Fibroblast of gingiva (primary cell): ENCODE data around the gene CD69.
"Not testable (repeated sequence)": the region's sequence is repeated elsewhere in the genome, so short reads cannot be mapped to it uniquely, and the experiment has no call there.

ENCODE experiments used
- DNase-seq: peaks from one replicate; pipeline ENCODE4 v3.0.0-alpha.2; 2011; ENCODE audit warnings: low read depth

Gene CD69

GRCh38 chr12:9750276-9751203 lies 10.2 kb downstream of the CD69 start:
- peak; percentile 50 for DNase-seq

GRCh38 chr12:9749640-9750039 lies 11.1 kb downstream of the CD69 start:
- DNase-seq = no peak

DNA sequence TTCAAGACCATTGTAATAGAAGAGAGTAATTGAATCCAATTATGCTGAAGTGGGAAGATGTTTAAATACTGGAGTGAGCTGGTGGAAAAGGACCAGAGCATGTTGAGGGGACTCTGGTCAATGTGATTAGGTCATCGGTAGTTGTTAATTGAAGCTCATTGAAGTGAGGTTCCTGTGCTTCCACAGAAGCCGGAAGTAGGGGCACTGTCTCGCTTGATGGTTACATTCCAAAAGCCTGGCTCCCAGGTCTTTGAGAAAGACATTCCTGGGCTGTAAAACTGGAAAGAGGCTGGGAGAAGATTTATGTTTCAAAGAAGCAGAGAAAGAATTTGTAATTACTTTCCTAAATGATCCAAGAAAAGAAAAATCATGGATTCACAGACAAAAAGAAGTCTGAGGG lies 15.5 kb downstream of the CD69 start:
- no peak for DNase-seq

DNA sequence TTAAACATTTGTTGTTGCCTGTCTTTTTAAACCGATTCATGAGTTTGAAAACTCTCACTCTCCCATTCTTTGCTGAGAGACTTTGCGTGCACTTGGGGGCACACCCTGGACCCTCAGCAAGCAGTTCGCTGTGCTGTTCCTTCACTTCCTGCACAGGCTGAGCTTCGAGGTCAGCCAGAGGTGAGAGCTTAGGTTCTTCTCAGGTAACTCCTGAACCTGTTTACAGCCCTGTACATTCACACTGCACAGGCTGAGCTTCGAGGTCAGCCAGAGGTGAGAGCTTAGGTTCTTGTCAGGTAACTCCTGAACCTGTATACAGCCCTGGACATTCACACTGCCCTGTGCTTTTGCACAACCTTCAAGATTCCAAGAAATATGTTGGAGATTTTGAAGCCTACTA lies 18.0 kb downstream of the CD69 start:
- DNase-seq = no peak

DNA sequence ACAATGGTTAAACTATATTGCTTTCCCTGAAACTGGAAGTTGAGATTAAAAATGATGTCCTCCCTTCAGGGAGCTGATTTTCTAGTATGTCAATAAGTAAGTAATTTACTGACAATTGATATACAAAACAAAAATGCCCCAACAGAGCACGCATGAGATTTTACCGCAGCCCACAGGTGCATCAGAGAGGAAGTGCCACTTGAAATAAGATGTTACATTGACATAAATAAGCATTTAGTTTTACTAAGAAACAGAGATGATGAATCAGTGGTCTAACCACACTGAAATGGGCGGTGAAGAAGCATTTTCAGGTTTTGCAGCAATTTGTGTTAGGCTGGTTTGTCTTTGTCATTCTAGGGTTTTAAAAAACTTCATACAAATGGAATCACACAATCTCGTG lies 19.0 kb downstream of the CD69 start:
- no peak for DNase-seq

- DNase-seq = no peak
These were observed 20.5 kb downstream of the CD69 start for GRCh38 chr12:9740106-9740750.

DNA sequence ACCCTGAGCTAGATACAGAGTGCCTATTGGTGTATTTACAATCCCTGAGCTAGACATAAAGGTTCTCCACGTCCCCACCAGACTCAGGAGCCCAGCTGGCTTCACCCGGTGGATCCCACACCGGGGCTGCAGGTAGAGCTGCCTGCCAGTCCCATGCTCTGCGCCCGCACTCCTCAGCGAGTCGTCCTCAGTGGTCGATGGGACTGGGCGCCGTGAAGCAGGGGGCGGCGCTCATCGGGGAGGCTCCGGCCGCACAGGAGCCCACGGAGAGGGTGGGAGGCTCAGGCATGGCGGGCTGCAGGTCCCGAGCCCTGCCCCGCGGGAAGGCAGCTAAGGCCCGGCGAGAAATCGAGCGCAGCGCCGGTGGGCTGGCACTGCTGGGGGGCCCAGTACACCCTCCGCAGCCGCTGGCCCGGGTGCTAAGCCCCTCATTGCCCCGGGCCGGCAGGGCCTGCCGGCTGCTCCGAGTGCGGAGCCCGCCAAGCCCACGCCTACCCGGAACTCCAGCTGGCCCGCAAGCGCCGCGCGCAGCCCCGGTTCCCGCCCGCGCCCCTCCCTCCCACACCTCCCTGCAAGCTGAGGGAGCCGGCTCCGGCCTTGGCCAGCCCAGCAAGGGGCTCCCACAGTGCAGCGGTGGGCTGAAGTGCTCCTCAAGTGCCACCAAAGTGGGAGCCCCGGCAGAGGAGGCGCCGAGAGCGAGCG lies 21.1 kb downstream of the CD69 start:
- not testable (repeated sequence) for DNase-seq

DNA sequence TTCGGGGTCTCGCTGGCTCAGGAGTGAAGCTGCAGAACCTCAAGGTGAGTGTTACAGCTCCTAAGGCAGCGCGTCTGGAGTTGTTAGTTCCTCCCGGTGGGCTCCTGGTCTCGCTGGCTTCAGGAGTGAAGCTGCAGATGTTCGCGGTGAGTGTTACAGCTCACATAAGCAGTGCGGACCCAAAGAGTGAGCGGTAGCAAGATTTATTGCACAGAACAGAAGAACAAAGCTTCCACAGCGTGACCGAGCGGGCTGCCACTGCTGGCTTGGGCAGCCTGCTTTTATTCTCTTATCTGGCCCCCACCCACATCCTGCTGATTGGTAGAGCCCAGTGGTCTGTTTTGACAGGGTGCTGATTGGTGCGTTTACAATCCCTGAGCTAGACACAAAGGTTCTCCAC lies 21.8 kb downstream of the CD69 start:
- DNase-seq = not testable (repeated sequence)

DNA sequence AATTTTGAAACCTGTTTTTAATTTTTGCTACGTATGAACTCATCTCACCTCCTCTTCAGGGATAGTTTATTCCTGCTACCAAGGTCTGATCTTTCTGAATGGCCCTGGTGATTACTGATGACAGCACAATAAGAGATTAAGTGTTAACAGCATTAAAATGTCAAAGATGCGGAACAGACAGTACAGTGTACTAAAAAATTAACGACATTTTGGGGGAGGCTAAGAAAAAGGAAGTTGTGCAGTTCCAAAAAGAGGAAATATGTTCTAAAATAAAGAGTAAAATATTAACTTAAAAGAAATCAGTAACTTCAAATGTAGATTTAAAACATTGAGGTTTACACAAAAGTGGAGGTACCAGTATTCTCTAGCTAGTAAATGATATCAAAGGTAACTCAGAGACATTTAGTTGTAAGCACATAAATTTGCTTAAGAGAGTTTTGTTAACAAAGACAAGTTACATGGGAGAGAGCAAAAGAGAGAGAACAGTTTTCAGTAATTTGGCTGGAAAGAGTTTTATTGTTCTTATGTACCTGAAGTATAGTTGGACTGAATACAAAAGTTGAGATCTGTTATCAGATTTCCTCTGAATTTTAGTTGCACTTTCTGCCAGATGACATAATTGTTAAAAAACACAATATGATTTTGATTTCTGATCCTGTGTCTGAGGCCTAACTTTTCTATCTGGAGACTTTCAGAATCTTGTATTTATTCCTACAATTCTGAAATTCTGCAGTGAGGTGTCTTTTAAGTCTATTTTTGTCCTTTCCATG lies 23.6 kb downstream of the CD69 start:
- no peak for DNase-seq

DNA sequence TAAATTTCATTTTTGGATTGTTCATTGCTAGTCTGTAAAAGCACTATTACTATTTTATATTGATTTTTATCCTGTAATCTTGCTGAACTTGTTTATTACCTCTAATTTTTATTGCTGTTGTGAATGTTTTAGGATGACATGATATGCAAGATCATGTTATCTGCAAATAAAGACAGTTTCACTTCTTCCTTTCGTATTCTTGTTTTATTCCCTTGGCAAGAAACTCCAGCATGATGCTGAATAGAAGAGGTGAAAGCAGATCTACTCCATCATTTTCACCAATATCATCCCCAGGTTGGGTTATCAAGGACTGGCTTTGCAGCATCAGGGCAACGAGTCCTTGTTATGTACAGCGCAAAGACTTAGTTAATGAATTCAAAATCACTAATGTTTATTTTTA lies 25.1 kb downstream of the CD69 start:
- no peak for DNase-seq

GRCh38 chr12:9732921-9733461 lies 27.7 kb downstream of the CD69 start, which contains the start of gene CLECL1:
Gene CLECL1, minus strand, starts transcription at chr12:9733097.
- no peak for DNase-seq

DNA sequence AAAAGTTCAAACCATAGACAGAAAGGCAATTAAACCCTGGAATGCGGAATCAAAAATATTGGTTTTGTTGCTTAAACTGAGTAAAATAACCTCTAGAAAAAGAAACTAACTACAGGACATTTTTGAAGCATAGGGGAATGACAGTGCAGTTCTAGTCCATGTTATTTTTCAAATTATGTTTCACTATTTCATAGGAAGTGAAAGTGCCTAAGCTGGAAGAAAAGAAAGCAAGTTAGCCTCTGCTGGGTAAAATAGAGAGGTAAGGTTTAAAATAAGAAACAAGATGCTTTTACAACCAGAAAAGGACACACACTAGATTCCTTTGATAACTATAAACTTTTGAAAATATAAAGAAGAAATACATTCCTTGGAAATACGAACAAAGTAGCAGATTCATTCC lies 28.9 kb downstream of the CD69 start:
- DNase-seq = no peak

- DNase-seq = no peak
These were observed 29.3 kb downstream of the CD69 start for GRCh38 chr12:9731393-9731792.

GRCh38 chr12:9730591-9730990 lies 30.1 kb downstream of the CD69 start:
- DNase-seq = no peak

GRCh38 chr12:9730011-9730410 lies 30.7 kb downstream of the CD69 start:
- no peak for DNase-seq

GRCh38 chr12:9729082-9729481 lies 31.6 kb downstream of the CD69 start:
- DNase-seq = no peak

GRCh38 chr12:9727813-9728212 lies 32.9 kb downstream of the CD69 start:
- DNase-seq = no peak

DNA sequence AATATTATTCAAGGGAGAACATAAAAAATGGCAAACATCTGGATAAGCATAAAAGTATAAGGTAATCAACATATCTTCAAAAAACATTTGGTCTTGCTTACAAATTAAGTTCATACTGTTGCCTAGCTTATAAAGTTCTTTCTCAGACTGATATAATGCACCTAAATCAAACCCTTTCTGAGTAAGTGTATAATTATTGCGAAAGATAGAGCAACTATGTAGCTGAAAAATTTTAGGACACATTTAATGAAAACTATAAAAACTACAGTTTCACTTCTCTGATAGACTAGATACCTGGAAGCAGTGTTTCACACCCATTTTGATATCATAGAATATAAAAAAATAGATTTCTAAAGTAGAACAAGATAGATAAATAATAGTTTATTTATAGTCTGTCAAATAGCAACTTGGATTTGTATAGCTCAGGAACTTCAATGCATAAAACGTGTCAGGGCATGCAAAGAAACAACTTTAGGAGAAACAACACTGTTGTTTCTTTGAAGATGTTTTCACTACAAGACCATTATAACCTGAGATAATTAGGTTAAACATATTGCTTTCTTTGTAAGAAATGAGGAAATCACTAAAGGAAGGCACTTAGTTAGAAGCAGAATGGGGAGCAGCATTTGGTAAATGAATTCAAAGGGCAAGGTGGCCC lies 35.4 kb downstream of the CD69 start:
- no peak for DNase-seq

DNA sequence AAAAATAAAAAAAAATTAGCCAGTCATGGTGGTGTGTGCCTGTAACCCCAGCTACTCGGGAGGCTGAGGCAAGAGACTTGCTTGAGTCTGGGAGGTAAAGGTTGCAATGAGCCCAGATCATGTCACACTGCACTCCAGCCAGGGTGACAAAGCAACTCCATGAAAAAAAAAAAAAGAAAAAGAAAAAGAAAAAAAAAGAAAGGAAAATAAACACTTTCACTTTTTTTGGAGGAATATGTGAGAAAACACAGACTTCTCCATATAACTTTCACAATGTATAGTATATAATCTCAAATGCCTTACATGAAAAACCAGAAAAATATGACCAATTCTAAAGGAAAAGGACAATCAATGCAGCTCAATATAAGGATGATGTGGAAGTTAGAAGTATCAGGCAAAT lies 36.7 kb downstream of the CD69 start:
- DNase-seq = no peak

- DNase-seq = peak; percentile 20
These were observed 39.2 kb downstream of the CD69 start for GRCh38 chr12:9721394-9722092.

DNA sequence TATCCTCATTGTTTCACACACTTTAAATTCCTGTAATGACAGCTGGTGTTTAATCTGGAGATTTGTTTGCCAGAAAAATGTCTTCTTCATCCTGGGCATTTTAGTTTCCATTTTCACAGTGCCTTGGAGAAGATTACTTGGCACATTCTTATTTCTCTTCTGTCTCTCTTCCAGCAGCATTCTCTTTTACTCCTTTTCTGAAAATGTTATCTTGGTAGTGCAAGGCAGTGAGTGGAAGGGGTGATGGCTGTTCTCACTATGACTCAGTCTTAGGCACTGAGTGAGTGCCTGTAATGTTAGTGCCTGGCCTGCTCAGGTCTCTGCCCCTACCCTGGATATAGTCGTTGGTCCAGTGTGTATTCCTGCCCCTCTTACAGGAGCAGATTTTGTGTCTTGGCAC lies 40.9 kb downstream of the CD69 start:
- no peak for DNase-seq
